ENCODE results near the gene CCL5. TPM values are rescaled to one million over a fixed set of nuclear protein-coding genes. Genes with fewer than 3 reads are reported as not detected.

CCL5 gene
- total RNA-seq, 1 experiment from 2014 or later, result 0.34 TPM

DNA sequence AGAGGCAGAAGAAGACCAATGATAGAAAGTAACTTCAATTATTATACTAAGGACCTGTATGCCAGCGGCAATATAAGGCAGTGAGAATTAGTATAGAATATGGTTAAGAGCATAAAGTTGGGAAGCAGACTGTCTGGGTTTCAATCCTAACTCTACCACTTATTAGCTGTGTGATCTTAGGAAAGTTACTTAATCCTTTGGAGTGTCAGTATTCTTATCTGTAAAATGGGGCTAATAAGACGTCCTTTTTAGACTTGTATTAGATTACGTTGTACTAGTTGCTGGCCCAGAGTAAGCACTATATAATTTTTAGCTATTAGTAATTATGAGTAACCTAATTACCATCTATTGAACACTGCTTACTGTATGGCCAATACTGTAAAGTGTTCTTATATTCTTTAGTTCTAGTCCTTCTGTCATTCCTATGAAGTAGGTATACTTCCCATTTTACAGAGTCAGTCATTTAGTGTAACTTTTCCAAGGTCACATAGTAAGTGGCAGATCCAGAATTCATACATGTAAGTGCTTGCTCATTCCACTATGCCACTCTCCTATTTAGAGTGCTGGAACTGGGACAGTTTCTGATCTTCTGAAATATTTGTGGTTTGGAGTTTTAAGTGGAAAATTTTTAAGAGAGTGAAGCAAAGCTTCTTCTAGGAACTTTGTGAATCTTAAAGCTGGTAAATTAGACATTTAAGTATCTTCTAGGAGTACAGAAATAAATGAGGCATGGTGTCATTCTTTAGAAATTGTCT lies 33.9 kb downstream of the CCL5 start:
- Histone ChIP-seq H3K27me3 (ENCODE audit: insufficient read depth, low read length) (no peaks in the 10 kb centered on the region), H4K20me1 (ENCODE audit: insufficient read depth) (peaks cover 22% of the 10 kb centered on the region; the same call in 1 of the 2 replicates), H3K36me3 (ENCODE audit: control insufficient read depth in 1 of 2, insufficient read depth in 2 of 2, low read length in 2 of 2) (peaks cover 57 to 64% of the 10 kb centered on the region in 2 experiments), H3K9ac (ENCODE audit: low read length) (no peak overlapping the region), H3K4me2 (ENCODE audit: low read length) (no peak overlapping the region), H2AFZ (ENCODE audit: low read depth, low read length, poor library complexity, severe bottlenecking) (no peak overlapping the region), H3K4me3 (replicated peaks in 1 of 2; ENCODE audit: low read depth in 1 of 2, low read length in 2 of 2) (no peak overlapping the region), H3K9me2 (ENCODE audit: insufficient read depth) (no peaks in the 10 kb centered on the region), H3K79me2 (ENCODE audit: insufficient read depth, low read length) (peaks cover 52% of the 10 kb centered on the region), H3K9me3 (ENCODE audit: control insufficient read depth in 1 of 2, insufficient read depth in 1 of 2, low read depth in 1 of 2, low read length in 2 of 2) (no peaks in the 10 kb centered on the region), H3K27ac (ENCODE audit: low read depth, low read length) (no peak overlapping the region), H3K4me1 (ENCODE audit: control insufficient read depth in 1 of 2, insufficient read depth in 2 of 2, low read length in 2 of 2) (no peaks in the 10 kb centered on the region)
- RAD21 ChIA-PET (ENCODE audit: low non-redundant PET in 1 of 2, low total read pairs in 2 of 2, uncharacterized antibody in 2 of 2, unreplicated experiment in 2 of 2), result no interaction called here
- CTCF ChIA-PET, result interaction anchor here (0.6 to 1.1 kb wide), 2 partner anchors 10 to 17 kb away, joined by 3 read pairs; no protein-coding TSS in a partner anchor
- ATAC-seq, result no peak
- BruUV-seq (replicated peaks), result no TSS peak
- DNase-seq (ENCODE audit: low read depth, low spot score), result no peak
- intact Hi-C loops (cut with micrococcal nuclease), result loop anchor here (10.0 kb wide), 1 partner anchor 309 kb away; no protein-coding TSS in a partner anchor
- TF ChIP-seq ZNF274 (IDR thresholded peaks at IDR 0.05; ENCODE audit: low read depth, low read length), result no peak
- no peak for TF ChIP-seq YY1 (IDR thresholded peaks at IDR 0.05; ENCODE audit: extremely low read depth, insufficient replicate concordance, low read depth, low read length)
- no peak for TF ChIP-seq SP1 (IDR thresholded peaks at IDR 0.05; ENCODE audit: low read depth)
- TF ChIP-seq JUND (IDR thresholded peaks at IDR 0.05), result no peak
- no peak for TF ChIP-seq TCF7L2 (IDR thresholded peaks at IDR 0.05; ENCODE audit: borderline replicate concordance, extremely low read depth, insufficient read depth, insufficient read length)
- no peak for TF ChIP-seq POLR2A (IDR thresholded peaks at IDR 0.05; ENCODE audit: borderline replicate concordance, extremely low read depth, insufficient read depth, insufficient read length)
- TF ChIP-seq, protein P1, sequence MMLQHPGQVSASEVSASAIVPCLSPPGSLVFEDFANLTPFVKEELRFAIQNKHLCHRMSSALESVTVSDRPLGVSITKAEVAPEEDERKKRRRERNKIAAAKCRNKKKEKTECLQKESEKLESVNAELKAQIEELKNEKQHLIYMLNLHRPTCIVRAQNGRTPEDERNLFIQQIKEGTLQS (IDR thresholded peaks at IDR 0.05), result no peak
- no peak for TF ChIP-seq FOSL1 (IDR thresholded peaks at IDR 0.05; ENCODE audit: low read depth)
- TF ChIP-seq SRF (IDR thresholded peaks at IDR 0.05; ENCODE audit: low read depth), result no peak
- TF ChIP-seq, protein P2, sequence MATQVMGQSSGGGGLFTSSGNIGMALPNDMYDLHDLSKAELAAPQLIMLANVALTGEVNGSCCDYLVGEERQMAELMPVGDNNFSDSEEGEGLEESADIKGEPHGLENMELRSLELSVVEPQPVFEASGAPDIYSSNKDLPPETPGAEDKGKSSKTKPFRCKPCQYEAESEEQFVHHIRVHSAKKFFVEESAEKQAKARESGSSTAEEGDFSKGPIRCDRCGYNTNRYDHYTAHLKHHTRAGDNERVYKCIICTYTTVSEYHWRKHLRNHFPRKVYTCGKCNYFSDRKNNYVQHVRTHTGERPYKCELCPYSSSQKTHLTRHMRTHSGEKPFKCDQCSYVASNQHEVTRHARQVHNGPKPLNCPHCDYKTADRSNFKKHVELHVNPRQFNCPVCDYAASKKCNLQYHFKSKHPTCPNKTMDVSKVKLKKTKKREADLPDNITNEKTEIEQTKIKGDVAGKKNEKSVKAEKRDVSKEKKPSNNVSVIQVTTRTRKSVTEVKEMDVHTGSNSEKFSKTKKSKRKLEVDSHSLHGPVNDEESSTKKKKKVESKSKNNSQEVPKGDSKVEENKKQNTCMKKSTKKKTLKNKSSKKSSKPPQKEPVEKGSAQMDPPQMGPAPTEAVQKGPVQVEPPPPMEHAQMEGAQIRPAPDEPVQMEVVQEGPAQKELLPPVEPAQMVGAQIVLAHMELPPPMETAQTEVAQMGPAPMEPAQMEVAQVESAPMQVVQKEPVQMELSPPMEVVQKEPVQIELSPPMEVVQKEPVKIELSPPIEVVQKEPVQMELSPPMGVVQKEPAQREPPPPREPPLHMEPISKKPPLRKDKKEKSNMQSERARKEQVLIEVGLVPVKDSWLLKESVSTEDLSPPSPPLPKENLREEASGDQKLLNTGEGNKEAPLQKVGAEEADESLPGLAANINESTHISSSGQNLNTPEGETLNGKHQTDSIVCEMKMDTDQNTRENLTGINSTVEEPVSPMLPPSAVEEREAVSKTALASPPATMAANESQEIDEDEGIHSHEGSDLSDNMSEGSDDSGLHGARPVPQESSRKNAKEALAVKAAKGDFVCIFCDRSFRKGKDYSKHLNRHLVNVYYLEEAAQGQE (IDR thresholded peaks at IDR 0.05; ENCODE audit: low read depth), result no peak
- no peak for TF ChIP-seq ELF1 (IDR thresholded peaks at IDR 0.05; ENCODE audit: borderline replicate concordance, low read depth)
- no peak for TF ChIP-seq EZH2 (IDR thresholded peaks at IDR 0.05)
- no peak for TF ChIP-seq RAD21 (IDR thresholded peaks at IDR 0.05; ENCODE audit: low read depth)
- no peak for TF ChIP-seq CEBPB (IDR thresholded peaks at IDR 0.05; ENCODE audit: low read depth)
- no peak for TF ChIP-seq SIN3A (IDR thresholded peaks at IDR 0.05; ENCODE audit: low read depth)
- TF ChIP-seq ZFX (IDR thresholded peaks at IDR 0.05), result no peak
- no peak for TF ChIP-seq POLR2AphosphoS5 (IDR thresholded peaks at IDR 0.05; ENCODE audit: low read depth, low read length)
- TF ChIP-seq, protein P3, sequence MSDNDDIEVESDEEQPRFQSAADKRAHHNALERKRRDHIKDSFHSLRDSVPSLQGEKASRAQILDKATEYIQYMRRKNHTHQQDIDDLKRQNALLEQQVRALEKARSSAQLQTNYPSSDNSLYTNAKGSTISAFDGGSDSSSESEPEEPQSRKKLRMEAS (IDR thresholded peaks at IDR 0.05), result no peak
- TF ChIP-seq EGR1 (IDR thresholded peaks at IDR 0.05; ENCODE audit: low read depth), result no peak
- TF ChIP-seq, protein P4, sequence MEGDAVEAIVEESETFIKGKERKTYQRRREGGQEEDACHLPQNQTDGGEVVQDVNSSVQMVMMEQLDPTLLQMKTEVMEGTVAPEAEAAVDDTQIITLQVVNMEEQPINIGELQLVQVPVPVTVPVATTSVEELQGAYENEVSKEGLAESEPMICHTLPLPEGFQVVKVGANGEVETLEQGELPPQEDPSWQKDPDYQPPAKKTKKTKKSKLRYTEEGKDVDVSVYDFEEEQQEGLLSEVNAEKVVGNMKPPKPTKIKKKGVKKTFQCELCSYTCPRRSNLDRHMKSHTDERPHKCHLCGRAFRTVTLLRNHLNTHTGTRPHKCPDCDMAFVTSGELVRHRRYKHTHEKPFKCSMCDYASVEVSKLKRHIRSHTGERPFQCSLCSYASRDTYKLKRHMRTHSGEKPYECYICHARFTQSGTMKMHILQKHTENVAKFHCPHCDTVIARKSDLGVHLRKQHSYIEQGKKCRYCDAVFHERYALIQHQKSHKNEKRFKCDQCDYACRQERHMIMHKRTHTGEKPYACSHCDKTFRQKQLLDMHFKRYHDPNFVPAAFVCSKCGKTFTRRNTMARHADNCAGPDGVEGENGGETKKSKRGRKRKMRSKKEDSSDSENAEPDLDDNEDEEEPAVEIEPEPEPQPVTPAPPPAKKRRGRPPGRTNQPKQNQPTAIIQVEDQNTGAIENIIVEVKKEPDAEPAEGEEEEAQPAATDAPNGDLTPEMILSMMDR (IDR thresholded peaks at IDR 0.05 in 2 of 3, conservative IDR thresholded peaks at IDR 0.05 in 1 of 3; ENCODE audit: borderline replicate concordance in 1 of 3, insufficient read depth in 1 of 3, low read depth in 2 of 3, low read length in 2 of 3), result no peak
- POLR2A ChIA-PET, result no interaction called here

Data from HCT116 (cell line).